ENCODE measurements around the gene METTL21A. TPM values are rescaled to one million over a fixed set of nuclear protein-coding genes. Genes with fewer than 3 reads are reported as not detected.

Gene METTL21A
- total and polyA plus RNA-seq, 4 donors = 10.3 to 19.8 (median 14.5) TPM

GRCh38 chr2:207635468-207636200 lies 10.4 kb upstream of the METTL21A start:
- Histone ChIP-seq H3K9ac (ENCODE audit: insufficient read depth in 1 of 2, low read length in 2 of 2) (no peak overlapping the region), H3K36me3 (ENCODE audit: control insufficient read depth in 4 of 4, insufficient read depth in 4 of 4, low read length in 4 of 4) (no peaks in the 10 kb centered on the region), H3K27me3 (ENCODE audit: control insufficient read depth in 3 of 3, insufficient read depth in 3 of 3, low read length in 2 of 3) (no peaks in the 10 kb centered on the region), H3K9me3 (ENCODE audit: control insufficient read depth in 4 of 4, insufficient read depth in 3 of 4, low read length in 3 of 4) (peaks cover 0 to 3% (median under 1%) of the 10 kb centered on the region in 4 donors), H3K27ac (ENCODE audit: low read depth in 1 of 2, low read length in 1 of 2) (no peak overlapping the region), H3K4me1 (ENCODE audit: control insufficient read depth in 5 of 5, insufficient read depth in 5 of 5, low read length in 5 of 5) (peaks cover 0 to 2% (median 0%) of the 10 kb centered on the region in 5 donors), H3K4me3 (no peak overlapping the region)
- TF ChIP-seq, protein P1, sequence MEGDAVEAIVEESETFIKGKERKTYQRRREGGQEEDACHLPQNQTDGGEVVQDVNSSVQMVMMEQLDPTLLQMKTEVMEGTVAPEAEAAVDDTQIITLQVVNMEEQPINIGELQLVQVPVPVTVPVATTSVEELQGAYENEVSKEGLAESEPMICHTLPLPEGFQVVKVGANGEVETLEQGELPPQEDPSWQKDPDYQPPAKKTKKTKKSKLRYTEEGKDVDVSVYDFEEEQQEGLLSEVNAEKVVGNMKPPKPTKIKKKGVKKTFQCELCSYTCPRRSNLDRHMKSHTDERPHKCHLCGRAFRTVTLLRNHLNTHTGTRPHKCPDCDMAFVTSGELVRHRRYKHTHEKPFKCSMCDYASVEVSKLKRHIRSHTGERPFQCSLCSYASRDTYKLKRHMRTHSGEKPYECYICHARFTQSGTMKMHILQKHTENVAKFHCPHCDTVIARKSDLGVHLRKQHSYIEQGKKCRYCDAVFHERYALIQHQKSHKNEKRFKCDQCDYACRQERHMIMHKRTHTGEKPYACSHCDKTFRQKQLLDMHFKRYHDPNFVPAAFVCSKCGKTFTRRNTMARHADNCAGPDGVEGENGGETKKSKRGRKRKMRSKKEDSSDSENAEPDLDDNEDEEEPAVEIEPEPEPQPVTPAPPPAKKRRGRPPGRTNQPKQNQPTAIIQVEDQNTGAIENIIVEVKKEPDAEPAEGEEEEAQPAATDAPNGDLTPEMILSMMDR (IDR thresholded peaks at IDR 0.05; ENCODE audit: control extremely low read depth, extremely low read depth) = no peak
- WGBS, 2 donors = 82 to 87% methylated on average over 11 of the region's 11 CpGs
- DNase-seq (no peak), ATAC-seq (ENCODE audit: insufficient read depth, low FRiP score) (no peak)

DNA sequence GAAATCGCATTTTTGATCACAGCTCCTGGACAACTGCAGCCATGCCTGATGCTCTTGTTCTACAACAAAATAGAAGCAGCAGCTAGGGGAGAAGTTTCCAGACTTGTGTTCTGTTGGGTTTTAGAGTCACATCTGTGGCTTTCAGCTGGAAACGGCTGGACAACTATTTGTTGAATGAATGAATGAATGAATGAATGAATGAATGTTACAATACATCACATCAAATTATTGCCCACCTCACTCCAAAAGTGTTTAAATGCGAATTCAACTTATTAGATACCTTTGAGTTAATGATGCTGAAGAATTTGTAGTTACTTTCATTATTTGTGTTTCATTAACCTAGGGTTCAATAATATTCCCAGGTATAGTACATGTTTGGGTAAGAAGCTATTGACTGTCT lies 8.5 kb upstream of the METTL21A start:
- WGBS, 2 donors = 81 to 92% methylated on average over 3 of the region's 3 CpGs

DNA sequence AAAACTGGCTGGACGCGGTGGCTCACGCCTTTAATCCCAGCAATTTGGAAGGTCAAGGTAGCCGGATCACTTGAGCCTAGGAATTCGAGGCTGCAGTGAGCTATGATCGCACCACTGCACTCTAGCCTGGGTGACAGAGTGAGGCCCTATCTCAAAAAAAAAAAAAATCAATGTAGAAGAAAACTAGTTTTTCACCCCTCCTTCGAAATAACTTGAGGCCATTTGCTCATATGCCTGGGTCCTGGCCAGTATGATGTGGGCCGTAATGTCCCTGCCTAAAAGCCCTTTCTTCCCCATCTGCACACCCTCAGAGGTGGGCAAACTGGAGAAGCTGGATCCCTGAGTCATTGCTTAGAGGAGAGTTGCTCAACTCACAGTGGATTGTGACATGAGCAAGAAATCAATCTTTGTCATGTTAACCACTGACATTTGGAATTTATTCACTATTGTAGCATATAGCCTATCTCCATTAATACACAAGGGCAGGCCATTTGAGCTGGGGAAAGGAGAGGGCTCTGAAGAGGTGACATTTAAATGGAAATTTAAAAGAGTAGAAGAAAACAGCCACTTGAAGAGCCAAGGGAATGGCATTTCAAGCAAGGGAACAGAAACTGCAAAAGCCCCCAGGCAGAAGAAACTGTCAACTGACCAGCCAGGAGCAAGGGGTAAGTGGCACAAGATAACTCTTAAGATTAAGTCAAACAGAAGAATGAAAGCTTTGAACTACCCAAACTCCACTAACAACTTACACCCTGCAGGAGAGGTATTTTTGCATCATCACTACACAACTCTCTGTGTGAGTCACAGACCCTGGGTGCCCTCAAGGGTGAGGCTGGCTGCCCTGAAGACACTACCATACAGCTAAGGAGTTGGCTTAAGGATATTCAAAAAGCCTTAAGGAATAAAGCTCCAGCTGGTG lies 7.6 kb upstream of the METTL21A start:
- Histone ChIP-seq H3K27me3 (ENCODE audit: control insufficient read depth in 3 of 3, insufficient read depth in 3 of 3, low read length in 2 of 3) (no peaks in the 10 kb centered on the region), H3K9ac (ENCODE audit: insufficient read depth in 1 of 2, low read length in 2 of 2) (no peak overlapping the region), H3K4me3 (no peak overlapping the region), H3K36me3 (ENCODE audit: control insufficient read depth in 4 of 4, insufficient read depth in 4 of 4, low read length in 4 of 4) (no peaks in the 10 kb centered on the region), H3K9me3 (ENCODE audit: control insufficient read depth in 4 of 4, insufficient read depth in 3 of 4, low read length in 3 of 4) (no peaks in the 10 kb centered on the region), H3K4me1 (ENCODE audit: control insufficient read depth in 5 of 5, insufficient read depth in 5 of 5, low read length in 5 of 5) (peaks cover 0 to 2% (median 0%) of the 10 kb centered on the region in 5 donors), H3K27ac (ENCODE audit: low read depth in 1 of 2, low read length in 1 of 2) (no peak overlapping the region)
- 81 to 83% methylated on average over 8 of the region's 8 CpGs for WGBS, 2 donors
- DNase-seq = no peak
- ATAC-seq (ENCODE audit: insufficient read depth, low FRiP score) = peak; percentile 73
- TF ChIP-seq, protein P1 (IDR thresholded peaks at IDR 0.05; ENCODE audit: control extremely low read depth, extremely low read depth) = no peak

More for the DNA sequence above, 8.5 kb upstream of the METTL21A start:
- H3K4me1 ChIP-seq (ENCODE audit: control insufficient read depth in 5 of 5, insufficient read depth in 5 of 5, low read length in 5 of 5) = peaks cover 0 to 2% (median 0%) of the 10 kb centered on the region in 5 donors
- ATAC-seq (ENCODE audit: insufficient read depth, low FRiP score) = no peak
- H3K27ac ChIP-seq (ENCODE audit: low read depth in 1 of 2, low read length in 1 of 2) = no peak overlapping the region
- TF ChIP-seq, protein P1 (IDR thresholded peaks at IDR 0.05; ENCODE audit: control extremely low read depth, extremely low read depth) = no peak
- DNase-seq = no peak
- H3K27me3 ChIP-seq (ENCODE audit: control insufficient read depth in 3 of 3, insufficient read depth in 3 of 3, low read length in 2 of 3) = no peaks in the 10 kb centered on the region
- H3K9me3 ChIP-seq (ENCODE audit: control insufficient read depth in 4 of 4, insufficient read depth in 3 of 4, low read length in 3 of 4) = no peaks in the 10 kb centered on the region
- H3K4me3 ChIP-seq = no peak overlapping the region
- no peaks in the 10 kb centered on the region for H3K36me3 ChIP-seq (ENCODE audit: control insufficient read depth in 4 of 4, insufficient read depth in 4 of 4, low read length in 4 of 4)
- H3K9ac ChIP-seq (ENCODE audit: insufficient read depth in 1 of 2, low read length in 2 of 2) = no peak overlapping the region
